Measurements from ENCODE around the gene ASB18.

ASB18 gene

GRCh38 chr2:236205867-236206645, 58.1 kb downstream of the ASB18 start:
- DNase-seq = no peak

DNA sequence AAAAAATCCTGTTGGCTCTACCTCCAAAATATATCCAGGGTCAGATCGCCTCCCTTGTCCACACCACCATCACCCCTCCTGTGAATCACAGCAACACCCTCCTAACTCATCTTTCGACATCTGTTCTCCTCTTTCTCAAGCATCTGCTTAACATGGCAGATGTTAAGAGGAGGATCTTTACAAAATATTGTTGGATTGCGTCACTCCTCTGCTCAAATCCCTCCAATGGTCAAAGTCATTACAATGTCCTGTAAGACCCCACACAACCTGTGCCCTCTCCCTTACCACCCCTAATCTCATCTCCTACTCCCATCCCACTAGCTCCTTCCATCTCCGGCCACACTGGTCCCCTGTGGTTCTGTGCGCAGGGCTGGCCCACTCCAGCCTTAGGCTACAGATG, 59.3 kb downstream of the ASB18 start:
- no peak for DNase-seq

DNA sequence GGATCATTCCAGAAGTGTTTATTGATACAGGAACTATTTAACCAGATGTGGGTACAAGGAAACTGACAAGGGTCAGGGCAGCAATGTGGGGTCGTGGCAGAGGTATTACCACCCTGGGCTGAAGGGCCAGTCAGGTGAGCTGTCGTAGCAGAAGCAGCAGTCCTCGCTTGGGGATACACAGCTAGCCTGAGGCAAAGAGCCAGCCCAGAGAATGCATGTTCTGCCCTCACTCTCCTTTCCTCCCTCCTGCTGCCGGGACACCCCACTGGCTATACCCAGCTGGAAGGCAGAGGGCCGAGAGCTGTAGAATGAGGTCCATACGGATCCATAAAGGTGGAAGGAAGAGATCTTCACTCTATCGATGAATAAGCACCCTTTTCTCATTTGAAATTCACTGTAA, 63.8 kb downstream of the ASB18 start:
- DNase-seq = no peak

DNA sequence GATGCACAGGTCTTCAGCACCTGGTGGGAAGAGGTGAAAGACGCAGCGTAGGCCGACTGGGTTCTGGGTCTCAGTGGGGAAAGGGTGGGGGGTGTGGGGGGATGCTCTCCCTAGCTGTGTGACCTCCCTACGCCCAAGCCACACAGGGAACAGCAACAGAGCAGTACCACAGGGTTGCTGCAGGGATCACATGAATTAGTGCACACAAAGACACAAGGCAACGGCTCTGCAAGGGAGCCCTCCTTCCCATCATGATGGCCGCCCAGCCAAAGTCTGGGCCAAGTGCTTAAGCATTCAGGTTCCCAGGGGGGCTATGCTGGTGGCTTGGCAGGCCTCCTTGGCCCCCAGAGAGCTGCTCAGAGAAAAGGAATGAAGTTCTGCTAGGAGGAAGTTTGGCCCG, 67.8 kb downstream of the ASB18 start:
- DNase-seq = no peak

DNA sequence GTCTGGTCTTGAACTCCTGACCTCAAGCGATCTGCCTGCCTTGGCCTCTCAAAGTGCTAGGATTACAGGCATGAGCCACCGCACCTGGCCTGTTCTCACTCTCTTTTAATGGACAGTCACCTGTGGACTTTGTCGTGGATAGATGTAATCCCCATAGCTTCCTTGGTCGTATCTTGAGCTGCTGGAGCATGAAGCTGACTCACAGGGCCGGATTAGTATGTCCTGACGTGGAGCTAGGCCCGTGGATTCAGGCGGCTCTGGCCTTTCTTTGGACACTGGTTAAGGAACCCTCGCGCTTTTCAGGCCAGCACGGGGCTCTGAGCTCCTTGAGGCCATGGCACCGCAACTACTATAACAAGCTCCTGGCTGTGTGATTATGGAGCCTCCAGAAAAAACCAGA, 68.5 kb downstream of the ASB18 start:
- no peak for DNase-seq

DNA sequence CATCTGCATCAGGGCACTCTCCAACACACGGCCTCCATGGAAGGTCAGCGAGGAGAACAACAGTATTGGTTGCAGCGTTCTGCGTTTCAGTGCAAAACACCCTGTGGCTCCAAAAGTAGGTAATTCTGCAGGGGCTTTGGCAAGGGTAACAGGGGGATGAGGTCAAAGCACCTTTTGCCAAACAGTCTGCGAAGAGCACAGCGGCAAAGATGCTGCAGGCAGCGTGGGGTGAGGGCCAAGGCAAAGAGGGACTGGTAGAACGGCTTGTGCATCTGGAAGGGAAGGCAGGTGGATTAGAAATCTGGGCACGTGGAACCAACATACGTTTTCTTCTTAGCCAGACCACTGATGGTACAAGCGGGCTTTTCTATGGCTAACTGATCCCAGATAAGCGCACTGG, 69.4 kb downstream of the ASB18 start:
- no peak for DNase-seq

DNA sequence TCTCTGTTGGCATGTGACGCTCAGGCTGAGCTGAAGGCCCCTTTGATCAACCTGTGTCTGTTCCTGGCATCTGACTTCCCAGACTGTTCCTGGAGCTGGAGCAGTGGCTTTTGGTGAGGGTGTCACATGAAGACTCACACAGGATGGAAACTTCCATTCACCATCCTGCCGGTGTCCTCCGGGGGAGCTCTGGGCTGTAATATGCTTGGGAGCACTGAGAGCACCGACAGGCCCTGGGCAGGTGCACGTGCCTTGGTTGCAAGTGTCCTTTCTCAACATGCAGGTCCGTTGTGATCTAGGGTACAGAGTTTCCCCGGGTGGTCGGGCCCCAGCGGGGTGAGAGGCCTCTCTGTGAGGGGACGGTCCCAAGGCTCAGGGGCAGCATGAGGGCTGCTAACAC, 71.2 kb downstream of the ASB18 start:
- no peak for DNase-seq

GRCh38 chr2:236190674-236191073, 73.5 kb downstream of the ASB18 start:
- DNase-seq = no peak

- no peak for DNase-seq
Measured at GRCh38 chr2:236184701-236185100, 79.5 kb downstream of the ASB18 start.

DNA sequence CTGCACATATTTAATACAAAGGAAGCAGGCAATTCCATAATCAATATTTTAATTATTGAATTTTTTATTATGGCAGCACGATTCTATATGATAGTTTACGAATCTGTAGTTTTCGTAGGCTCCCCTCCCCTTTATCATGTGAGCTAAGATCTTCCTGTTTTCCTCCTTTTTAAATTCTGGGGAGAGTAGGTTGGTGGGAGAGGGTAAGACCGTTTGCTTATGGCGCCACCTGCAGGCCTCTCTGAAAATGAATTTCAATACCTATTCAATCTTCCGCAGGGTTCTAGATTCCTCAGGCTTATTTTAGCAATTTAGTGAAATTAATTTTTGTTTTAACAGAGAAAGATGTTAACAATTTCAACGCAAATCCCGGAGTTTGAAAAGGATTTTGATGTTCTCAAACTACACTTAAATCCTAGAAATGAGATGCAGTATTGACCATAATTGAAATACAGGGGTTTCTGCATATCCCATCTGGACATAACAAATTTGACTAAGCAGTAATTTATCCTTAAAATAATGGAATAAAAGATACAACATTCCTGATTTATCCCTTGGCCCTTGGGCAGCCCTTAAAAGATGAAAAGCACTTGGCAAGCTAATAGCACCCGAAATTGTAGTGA, 83.3 kb downstream of the ASB18 start:
- DNase-seq = peak; percentile 16 to 17

GRCh38 chr2:236180076-236180816, 84.0 kb downstream of the ASB18 start:
- DNase-seq = no peak

DNA sequence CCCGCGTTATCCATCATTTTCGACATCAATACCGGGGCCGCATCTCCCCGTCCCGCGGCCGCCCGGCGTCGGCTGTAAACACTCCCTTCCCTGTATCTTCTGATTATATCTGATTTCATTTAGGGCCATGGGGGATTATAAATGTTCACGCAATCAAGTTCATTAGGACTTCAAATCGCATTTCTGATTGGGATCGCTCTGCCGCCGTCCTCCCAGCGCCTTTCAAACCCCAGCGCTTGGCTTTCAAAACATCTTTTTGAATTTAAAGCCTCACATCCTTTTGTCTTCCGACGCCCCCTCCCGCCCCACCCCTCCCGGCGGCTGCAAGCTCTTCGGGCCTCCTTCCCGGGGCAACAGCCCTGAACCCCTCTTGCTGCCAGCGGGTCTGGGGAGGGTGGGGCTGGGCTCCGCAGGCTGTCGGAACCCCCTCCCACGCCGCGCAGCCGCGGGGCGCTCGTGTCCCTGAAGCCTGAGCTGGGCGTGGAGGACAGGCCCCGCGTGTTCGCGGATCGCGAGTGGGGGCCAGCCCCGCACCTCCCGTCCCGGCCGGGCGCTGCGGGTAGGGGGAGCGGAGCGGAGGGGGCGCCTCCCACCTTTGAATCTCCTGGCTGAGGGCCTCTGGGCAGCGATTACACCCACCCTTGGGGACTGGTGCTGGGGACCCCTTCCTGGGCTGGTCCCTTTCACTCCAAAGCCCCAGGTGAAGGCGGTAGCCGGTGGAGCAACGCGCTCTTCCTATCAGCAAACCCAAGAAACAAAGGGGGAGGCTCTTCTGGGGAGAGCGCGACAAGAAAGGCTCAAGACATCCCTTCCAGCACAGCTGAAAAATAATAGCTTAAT, 84.8 kb downstream of the ASB18 start:
- DNase-seq = no peak

DNA sequence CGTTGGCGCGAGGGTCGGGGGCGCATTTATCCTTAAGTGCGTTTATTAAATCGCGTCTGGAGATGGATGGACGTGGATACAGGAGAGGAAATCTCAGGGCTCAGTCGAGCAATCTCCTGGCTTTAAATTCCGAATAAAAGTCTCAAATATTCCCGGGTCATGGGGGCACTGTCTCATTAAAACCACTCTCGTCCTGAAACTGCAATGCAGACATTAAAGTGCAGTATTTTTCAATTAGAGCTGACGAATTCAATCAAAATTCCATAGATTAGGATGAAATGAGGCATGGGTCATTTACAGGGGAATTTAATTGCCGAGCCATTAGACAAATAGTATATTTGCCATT, 85.3 kb downstream of the ASB18 start:
- DNase-seq = no peak

DNA sequence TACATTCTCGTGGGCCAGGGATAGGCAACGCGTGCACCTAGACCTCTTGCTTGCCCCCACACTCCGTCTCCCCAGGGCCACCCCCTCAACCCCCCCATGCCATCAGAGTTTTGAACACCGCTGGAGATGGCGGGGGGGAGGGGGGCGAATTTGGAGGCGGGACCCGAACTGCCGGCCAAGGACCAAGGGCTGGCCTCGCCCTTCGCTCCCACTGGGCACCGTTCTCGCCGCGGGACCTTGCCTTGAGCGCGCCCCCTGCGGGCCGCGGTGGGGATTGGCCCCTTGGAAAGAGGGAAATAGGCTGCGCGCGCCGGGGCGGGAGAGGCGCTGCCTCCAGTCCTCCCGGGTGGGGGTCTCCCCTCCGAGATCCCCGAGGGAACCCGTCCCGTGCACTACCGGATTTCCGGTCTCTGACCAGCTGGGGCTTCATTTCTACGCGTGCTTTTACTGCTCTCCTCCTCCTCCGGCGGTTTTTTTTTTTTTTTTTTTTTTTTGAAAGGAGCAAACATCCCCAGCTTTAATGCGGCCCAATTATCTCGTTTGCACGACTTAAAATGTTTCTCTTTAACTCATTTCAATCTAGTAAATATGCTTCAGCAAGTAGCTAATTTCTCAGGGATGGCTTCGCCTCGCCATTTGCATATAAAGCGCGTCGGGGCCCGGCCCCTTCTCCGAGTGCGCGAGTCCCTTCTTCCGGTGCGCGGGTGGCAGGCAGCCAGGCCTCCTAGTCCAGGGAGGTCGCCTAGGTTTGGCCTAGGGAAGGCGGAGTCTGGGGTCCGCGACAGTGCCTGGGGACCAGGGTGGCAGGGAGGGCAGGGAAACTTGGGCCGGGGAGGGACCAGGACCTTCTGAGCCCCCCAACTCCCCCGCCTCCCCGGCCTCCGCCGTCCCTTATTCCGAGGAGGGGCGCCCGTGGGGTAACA, 86.0 kb downstream of the ASB18 start:
- no peak for DNase-seq

DNA sequence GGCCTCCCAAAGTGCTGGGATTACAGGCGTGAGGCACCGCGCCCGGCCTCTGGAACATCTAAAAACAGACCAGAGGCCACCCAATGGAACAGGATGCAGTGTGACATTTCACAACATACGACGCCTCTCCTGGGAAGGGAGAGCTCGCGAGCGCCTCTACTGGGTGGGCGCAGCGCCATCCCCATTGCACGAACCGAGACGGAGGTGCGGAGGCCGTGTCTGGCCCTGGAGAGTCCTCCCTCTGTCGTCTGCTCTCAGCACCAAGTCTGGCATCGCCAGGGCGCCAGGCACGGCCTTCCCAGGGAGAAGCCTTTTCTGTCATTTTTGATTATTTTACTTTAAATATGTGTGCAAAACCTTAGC, 86.6 kb downstream of the ASB18 start:
- no peak for DNase-seq

GRCh38 chr2:236176951-236177350, 87.3 kb downstream of the ASB18 start:
- DNase-seq = no peak

GRCh38 chr2:236176417-236176816, 87.8 kb downstream of the ASB18 start:
- no peak for DNase-seq

DNA sequence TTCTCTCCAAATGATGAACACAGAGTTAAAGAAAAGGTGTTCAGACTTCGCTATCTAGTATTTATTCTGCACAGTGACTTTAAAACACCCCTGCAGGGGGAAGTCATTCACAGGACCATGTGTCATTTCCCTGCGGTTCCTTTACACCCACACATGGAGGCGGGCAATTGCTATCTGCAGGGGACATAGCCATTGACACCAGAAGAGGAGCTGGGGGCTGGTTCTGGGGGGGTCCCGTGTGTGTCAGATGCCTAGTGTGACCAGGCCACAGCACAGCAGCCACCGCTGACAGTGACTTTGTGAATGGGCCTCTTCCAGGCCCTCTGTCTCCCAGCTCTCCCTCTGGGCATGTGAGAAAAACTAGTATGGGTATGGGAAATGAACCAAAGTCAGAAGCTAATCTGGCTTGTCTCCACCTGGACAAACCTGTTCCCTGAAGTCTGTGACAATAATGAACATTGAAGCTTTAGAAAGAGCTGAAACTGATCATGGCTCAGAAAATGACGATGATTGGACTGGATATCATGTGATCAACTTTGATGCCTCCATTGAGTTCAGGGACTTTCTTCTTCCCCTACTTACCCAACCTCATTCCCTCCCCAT, 88.6 kb downstream of the ASB18 start:
- DNase-seq = no peak

DNA sequence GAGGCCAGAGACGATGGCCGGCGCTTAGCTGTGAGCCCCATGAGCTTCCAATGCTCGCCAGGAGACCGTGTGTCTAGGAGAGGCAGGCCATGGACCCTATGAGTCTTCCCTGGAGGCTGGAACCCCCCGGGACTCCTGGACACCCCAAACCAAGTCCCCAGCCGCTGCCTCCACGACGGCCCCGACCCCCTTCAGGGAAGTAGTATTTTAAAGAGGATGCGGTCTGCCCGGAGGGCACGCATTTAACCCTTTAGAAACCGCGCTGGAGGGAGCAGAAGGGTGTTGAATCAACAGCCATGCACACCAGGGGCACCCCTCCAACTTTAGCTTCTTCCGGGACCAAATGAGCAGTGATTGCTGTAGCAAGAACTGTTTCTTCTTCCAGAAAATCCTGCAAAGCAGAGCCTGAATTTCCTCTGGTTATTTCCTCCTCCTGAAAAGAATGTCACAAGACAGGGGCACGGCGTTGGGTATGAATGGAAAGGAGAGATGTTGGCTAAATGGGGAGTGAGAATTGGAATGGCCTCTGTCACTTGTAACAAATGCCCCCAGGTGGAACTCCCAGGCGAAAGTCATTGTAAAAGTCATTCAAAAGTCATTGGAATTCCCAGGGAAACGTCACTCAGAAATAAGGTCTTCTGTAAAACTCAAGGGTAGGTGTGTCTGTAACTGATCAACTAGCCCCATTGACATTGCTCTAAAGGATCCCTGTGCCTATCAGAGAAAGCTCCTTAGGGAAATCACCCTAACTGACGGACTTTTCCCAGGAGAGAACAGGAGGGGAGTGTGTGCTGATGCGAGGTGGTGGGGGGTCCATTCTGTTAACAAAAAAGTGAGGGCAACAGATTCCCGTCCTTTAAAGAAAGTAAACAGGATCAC, 90.2 kb downstream of the ASB18 start:
- no peak for DNase-seq

DNA sequence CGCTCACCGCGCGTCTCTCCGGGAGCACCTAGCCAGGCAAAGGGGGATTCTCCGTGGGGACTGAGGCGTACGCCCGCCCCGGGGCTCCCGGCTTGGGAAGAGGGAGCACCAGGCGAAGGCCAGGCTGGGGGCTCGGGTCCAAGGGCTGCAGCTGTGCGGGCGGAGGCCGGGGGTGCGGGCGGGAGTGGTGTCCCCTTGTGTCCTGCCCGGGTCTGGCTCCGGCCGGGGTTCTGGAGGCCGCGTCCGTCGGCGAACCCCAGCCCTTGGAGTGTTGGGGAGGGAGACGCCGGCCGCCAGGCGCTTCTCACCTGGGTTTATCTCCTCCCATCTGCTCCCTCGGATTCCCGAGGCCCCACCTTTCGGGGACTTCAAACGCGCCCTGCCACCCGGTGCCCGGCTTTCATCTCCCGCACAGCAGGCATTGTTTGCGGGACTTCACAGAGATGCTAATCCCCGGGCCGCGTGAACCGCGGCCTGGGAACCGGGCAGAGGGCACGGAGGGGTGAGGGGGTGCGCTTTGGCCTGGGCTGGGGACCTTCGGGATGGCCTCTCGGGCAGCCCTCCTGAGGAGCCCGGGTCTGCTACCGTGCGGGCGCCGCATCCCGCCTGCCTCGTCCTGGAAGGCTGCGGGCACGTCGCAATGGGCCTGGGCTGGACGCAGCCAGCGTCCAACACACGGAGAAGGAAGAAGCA, 91.0 kb downstream of the ASB18 start:
- no peak for DNase-seq
